CD4-positive, CD25-positive, alpha-beta regulatory T cell (primary cell): ENCODE data around the gene TBKBP1. TPM values are rescaled to one million over a fixed set of nuclear protein-coding genes. Genes with fewer than 3 reads are reported as not detected.

Source experiments
- ATAC-seq, 2 donors: fragments of 150-1000 bp; cut with Tn5 transposase; one replicate each; pipeline ENCODE4 v1.10.0; 2021; ENCODE audit warnings: low read depth in 2 of 2, moderate number of reproducible peaks in 2 of 2, moderate library complexity in 1 of 2
- DNase-seq, 3 donors: peaks; one replicate each; pipeline versions ENCODE4 v3.0.0 to v3.0.0-alpha.2; 2012 to 2022; ENCODE audit warnings: mixed read lengths in 1 of 3
- H3K27ac ChIP-seq: one replicate; pipeline ENCODE4 v1.7.0; 2013; ENCODE audit warnings: mild to moderate bottlenecking, low read length; ENCODE audit not compliant: insufficient read depth, poor library complexity, severe bottlenecking
- H3K27me3 ChIP-seq: one replicate; pipeline ENCODE4 v1.7.0; 2013; ENCODE audit warnings: low read length; ENCODE audit not compliant: control insufficient read depth, insufficient read depth
- H3K36me3 ChIP-seq: one replicate; pipeline ENCODE4 v1.7.0; 2013; ENCODE audit warnings: mild to moderate bottlenecking, low read length, moderate library complexity; ENCODE audit not compliant: control insufficient read depth, insufficient read depth
- H3K4me1 ChIP-seq: 2 replicates; pipeline ENCODE4 v1.7.0; 2013; ENCODE audit warnings: mild to moderate bottlenecking, low read length; ENCODE audit not compliant: insufficient read depth, control insufficient read depth, poor library complexity, severe bottlenecking
- H3K4me3 ChIP-seq: one replicate; pipeline ENCODE4 v1.7.0; 2013; ENCODE audit warnings: low read depth, mild to moderate bottlenecking, low read length, moderate library complexity
- H3K9me3 ChIP-seq, 2 experiments: 1 replicate in 1 of 2; 2 replicates in 1 of 2; pipeline ENCODE4 v1.7.0; 2013; ENCODE audit warnings: low read length in 2 of 2, mild to moderate bottlenecking in 1 of 2, moderate library complexity in 1 of 2; ENCODE audit not compliant: control insufficient read depth in 2 of 2
- H3K27ac Mint-ChIP-seq, 3 donors: one replicate each; pipeline ENCODE4 v1.8.0; 2020 to 2022; ENCODE audit warnings: mild to moderate bottlenecking in 3 of 3, mixed read lengths in 3 of 3, moderate library complexity in 2 of 3
- H3K27me3 Mint-ChIP-seq: one replicate; pipeline ENCODE4 v1.8.0; 2022; ENCODE audit warnings: mild to moderate bottlenecking, mixed read lengths
- H3K36me3 Mint-ChIP-seq: one replicate; pipeline ENCODE4 v1.8.0; 2020; ENCODE audit warnings: mixed read lengths
- H3K4me1 Mint-ChIP-seq, 4 donors: one replicate each; pipeline ENCODE4 v1.8.0; 2020 to 2022; ENCODE audit warnings: mixed read lengths in 4 of 4, mild to moderate bottlenecking in 1 of 4
- H3K4me3 Mint-ChIP-seq, 4 donors: one replicate each; pipeline ENCODE4 v1.8.0; 2020 to 2022; ENCODE audit warnings: mild to moderate bottlenecking in 4 of 4, mixed read lengths in 4 of 4, moderate library complexity in 3 of 4
- H3K9me3 Mint-ChIP-seq, 7 donors: one replicate each; pipeline ENCODE4 v1.8.0; 2020 to 2022; ENCODE audit warnings: mixed read lengths in 7 of 7, mild to moderate bottlenecking in 3 of 7, moderate library complexity in 2 of 7
- polyA plus RNA-seq, 4 donors: library from polyadenylated mRNA; unstranded; fragments of 300-500 nt; fragmentation: Illumina TruSeq; gene quantifications; one replicate each; pipeline ENCODE4 v1.2.3, GENCODE V29; 2021
- total RNA-seq: library from RNA; stranded (reverse); gene quantifications from one replicate; pipeline ENCODE4 v1.2.3, GENCODE V29; 2022

The TBKBP1 gene, protein sequence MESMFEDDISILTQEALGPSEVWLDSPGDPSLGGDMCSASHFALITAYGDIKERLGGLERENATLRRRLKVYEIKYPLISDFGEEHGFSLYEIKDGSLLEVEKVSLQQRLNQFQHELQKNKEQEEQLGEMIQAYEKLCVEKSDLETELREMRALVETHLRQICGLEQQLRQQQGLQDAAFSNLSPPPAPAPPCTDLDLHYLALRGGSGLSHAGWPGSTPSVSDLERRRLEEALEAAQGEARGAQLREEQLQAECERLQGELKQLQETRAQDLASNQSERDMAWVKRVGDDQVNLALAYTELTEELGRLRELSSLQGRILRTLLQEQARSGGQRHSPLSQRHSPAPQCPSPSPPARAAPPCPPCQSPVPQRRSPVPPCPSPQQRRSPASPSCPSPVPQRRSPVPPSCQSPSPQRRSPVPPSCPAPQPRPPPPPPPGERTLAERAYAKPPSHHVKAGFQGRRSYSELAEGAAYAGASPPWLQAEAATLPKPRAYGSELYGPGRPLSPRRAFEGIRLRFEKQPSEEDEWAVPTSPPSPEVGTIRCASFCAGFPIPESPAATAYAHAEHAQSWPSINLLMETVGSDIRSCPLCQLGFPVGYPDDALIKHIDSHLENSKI
- total RNA-seq: 6.1 TPM
- under 1 TPM; 0.11 to 0.60 (median 0.51) TPM for polyA plus RNA-seq

DNA sequence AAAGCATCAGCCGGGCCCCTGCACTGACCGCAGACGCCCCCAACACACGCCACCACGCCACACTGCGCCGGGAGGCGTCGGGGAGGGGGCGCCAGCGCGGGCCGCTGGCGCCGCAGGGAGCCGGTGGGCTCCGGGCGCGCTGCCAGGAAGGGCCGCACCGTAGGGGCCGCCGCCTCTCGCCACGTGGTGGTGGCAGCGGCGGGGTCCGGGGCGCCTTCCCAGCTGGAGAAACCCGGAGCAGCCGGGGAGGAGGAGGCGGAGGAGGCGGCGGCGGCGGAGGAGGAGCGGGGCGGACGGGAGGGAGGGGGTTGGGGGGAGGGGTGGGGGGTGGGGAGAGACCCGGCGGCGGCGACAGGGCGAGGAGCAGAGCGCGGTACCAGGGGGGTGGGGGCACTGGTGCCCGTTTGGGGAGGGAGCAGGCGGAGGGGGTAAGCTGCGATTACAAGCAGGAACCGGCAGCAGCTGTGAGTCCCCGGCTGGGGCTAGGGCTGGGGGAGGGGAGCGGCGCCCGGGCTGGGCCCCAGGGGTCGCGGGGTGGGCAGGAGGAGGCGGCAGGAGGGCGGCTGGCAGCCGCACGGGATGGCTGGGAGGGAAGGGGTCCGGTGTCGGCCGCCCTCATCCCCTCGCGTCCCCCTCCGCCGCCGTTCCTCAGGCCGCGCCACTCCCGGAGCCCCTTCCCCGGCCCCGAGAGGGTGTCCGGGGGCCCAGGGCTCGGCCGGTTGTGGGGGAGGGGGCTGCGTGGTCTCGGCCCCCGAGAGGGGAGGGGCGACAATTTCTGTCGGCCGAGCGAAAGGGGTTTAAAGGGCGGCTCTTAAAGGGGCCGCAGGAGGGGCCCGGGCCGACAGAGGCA lies at the start of gene TBKBP1:
Gene TBKBP1, plus strand, starts transcription at position 431 of the 850 bp plus-strand sequence. CDS start 1,952 bp downstream, outside the sequence.
- peak within 1 kb of the TSS; percentile 80 for H3K4me3 ChIP-seq
- H3K4me1 ChIP-seq: peaks cover 23% of the 10 kb centered on the region
- ATAC-seq: peak in 1 of 2 donors; percentile 43
- no peaks in the 10 kb centered on the region for H3K36me3 ChIP-seq
- Mint-ChIP-seq H3K4me1 (peaks cover 0 to 36% (median 12%) of the 10 kb centered on the region in 4 donors), H3K36me3 (no peaks in the 10 kb centered on the region), H3K9me3 (no peaks in the 10 kb centered on the region), H3K4me3 (peak within 1 kb of the TSS; percentile 87 to 100 (median 91)), H3K27ac (peak within 1 kb of the TSS; percentile 80 to 88 (median 82)), H3K27me3 (peaks cover 24% of the 10 kb centered on the region)
- H3K27me3 ChIP-seq: no peaks in the 10 kb centered on the region
- H3K27ac ChIP-seq: peak within 1 kb of the TSS; percentile 55
- peak; percentile 40 to 51 (median 51) for DNase-seq
- no peaks in the 10 kb centered on the region for H3K9me3 ChIP-seq

DNA sequence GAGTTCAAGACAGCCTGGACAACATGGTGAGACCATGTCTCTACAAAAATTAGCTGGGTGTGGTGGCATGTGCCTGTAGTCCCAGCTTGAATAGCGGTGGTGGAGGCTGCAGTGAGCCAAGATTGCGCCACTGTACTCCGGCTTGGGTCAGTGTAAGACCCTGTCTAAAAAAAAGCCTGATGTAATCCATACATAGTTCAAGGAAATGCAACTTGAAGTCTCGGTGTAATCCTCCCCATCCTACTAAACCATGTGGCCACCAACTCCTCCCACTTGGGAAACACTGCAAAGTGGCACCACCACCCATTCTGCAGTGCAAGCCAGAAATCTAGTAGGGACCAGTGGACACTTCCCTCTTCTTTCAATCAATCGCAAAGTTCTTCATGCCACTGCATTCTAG lies 49.6 kb upstream of the TBKBP1 start:
- no peak for DNase-seq
- Mint-ChIP-seq H3K4me1 (peaks cover 10 to 26% (median 13%) of the 10 kb centered on the region in 4 donors), H3K9me3 (no peaks in the 10 kb centered on the region), H3K27me3 (peaks cover 7% of the 10 kb centered on the region), H3K27ac (no peak overlapping the region), H3K36me3 (no peaks in the 10 kb centered on the region), H3K4me3 (no peak overlapping the region)
- H3K9me3 ChIP-seq: no peaks in the 10 kb centered on the region
- H3K4me3 ChIP-seq: no peak overlapping the region
- H3K36me3 ChIP-seq: no peaks in the 10 kb centered on the region
- H3K27me3 ChIP-seq: no peaks in the 10 kb centered on the region
- no peak overlapping the region for H3K27ac ChIP-seq
- H3K4me1 ChIP-seq: peaks cover 17% of the 10 kb centered on the region
- ATAC-seq: no peak

DNA sequence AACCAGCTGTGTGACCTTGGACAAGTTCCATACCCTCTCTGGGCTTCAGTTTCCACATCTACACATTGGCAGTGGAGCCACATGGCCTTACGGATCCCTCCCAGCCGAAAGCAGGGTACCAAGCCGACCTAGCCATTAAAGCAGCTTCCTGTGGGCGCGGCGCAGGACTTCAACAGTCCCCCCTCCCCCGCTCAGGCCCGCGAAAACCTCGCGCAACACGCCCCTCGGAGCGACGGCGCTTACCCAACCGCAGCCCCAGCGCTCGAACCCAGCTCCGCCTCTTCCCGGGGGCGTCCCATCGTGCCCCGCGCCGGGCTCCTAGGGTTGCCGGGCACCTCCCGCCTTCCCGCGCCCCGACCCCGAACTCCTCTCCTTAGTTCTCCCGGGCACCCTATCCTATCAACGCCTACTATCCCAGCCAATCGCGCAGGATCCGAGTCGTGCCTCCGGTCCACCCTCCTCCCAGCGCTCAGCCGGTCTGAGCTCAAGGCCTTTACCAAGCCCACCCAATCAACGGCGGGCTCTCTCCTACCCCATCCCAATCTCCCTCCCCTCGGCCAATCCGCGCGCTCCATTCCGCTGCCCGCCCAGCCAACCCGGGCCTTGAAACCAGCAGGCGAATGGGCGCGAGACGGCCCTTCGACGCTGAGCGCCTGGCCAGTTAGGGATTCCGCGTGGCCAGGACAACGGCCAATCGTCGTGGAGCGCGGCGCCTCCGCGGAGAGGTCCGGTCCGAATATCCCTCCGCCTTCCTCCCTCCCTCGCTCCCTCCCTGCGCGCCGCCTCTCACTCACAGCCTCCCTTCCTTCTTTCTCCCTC lies 44.6 kb upstream of the TBKBP1 start, which contains the start of gene KPNB1:
Gene KPNB1, plus strand, starts transcription at position 767 of the 819 bp plus-strand sequence. CDS start 326 bp downstream, outside the sequence.
- no peaks in the 10 kb centered on the region for H3K27me3 ChIP-seq
- peaks cover 14% of the 10 kb centered on the region for H3K36me3 Mint-ChIP-seq
- peak within 1 kb of the TSS; percentile 96 to 98 (median 97) for H3K27ac Mint-ChIP-seq
- peak within 1 kb of the TSS; percentile 84 for H3K27ac ChIP-seq
- peaks cover 20% of the 10 kb centered on the region for H3K36me3 ChIP-seq
- DNase-seq (peak; percentile 98 to 100 (median 98)), ATAC-seq (peak; percentile 82 to 86)
- peaks cover 47% of the 10 kb centered on the region for H3K4me1 ChIP-seq
- no peaks in the 10 kb centered on the region for H3K9me3 Mint-ChIP-seq
- H3K4me3 ChIP-seq: peak within 1 kb of the TSS; percentile 95
- H3K4me3 Mint-ChIP-seq: peak within 1 kb of the TSS; percentile 97 to 100 (median 99)
- no peaks in the 10 kb centered on the region for H3K9me3 ChIP-seq
- H3K27me3 Mint-ChIP-seq: peaks cover 11% of the 10 kb centered on the region
- peaks cover 25 to 63% (median 44%) of the 10 kb centered on the region in 4 donors for H3K4me1 Mint-ChIP-seq

DNA sequence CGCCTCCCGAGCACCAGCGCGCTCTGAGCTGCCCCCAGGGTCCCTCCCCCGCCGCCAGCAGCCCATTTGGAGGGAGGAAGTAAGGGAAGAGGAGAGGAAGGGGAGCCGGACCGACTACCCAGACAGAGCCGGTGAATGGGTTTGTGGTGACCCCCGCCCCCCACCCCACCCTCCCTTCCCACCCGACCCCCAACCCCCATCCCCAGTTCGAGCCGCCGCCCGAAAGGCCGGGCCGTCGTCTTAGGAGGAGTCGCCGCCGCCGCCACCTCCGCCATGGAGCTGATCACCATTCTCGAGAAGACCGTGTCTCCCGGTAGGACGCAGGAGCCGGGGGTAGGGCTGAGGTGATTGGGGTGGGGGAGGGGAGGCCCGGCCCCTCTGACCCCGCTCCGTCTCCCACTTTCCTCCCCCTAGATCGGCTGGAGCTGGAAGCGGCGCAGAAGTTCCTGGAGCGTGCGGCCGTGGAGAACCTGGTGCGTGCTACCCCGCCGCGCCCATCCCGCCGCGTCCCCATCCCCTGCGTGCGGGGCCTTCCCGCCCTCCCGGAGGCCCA lies 43.9 kb upstream of the TBKBP1 start:
- Mint-ChIP-seq H3K4me3 (peak overlapping the region; percentile 97 to 100 (median 99)), H3K27ac (peak overlapping the region; percentile 96 to 98 (median 97)), H3K27me3 (peaks cover 11% of the 10 kb centered on the region), H3K9me3 (no peaks in the 10 kb centered on the region), H3K4me1 (peaks cover 27 to 66% (median 46%) of the 10 kb centered on the region in 4 donors), H3K36me3 (peaks cover 21% of the 10 kb centered on the region)
- ATAC-seq (no peak), DNase-seq (peak in 1 of 3 donors; percentile 82)
- peaks cover 54% of the 10 kb centered on the region for H3K4me1 ChIP-seq
- no peaks in the 10 kb centered on the region for H3K9me3 ChIP-seq
- no peak overlapping the region for H3K4me3 ChIP-seq
- H3K36me3 ChIP-seq: peaks cover 27% of the 10 kb centered on the region
- no peaks in the 10 kb centered on the region for H3K27me3 ChIP-seq
- H3K27ac ChIP-seq: peak overlapping the region; percentile 84

DNA sequence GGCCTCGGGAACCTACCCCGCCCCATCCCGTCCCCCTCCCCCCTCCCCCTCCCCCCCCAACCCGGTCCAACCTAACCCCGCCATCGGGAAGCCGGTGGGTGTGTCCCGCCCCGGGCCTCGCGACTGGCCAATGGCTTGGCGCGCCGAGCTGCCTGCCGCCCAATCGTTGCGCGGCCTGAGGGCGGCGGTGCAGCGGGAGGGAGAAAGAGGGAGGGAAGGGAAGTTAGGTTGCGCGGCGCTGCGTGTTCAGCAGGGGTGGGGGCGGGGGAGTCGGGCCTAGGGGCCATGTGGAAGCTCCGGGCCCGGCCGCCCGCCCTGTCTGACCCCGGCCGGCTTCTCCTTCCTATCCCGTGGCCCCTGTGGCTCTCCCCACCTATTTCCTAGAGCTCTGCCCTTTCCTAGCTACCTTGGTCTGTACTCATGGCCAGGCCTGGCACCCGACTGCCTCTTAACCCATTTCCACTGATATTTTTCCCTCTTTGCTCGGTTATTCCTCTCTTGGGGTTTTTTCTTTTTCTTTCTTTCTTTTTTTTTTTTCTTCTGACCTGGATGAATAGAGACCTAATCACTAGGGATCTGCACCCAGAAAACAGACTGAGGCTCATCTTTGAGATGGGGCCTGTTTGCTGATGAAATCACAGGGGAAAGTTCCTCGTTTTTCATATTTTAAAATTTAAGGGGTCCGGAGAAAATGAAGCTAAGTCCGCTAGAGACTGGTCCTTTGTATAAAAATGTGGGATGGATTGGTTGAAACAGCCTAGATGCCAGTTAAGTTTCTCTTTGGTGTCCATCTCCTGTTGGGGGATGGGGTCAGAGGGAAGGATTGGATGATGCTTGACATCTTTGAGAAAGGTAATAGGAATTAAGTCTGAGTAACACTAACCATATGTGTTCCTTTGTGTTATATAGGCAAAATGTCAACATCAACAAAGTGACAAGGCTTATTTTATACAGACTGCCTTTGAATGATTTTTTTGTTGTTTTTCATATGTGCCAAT lies 43.1 kb upstream of the TBKBP1 start:
- Histone ChIP-seq H3K27ac (peak overlapping the region; percentile 84), H3K4me3 (peak overlapping the region; percentile 65), H3K4me1 (peaks cover 54% of the 10 kb centered on the region), H3K27me3 (no peaks in the 10 kb centered on the region), H3K36me3 (peaks cover 35% of the 10 kb centered on the region), H3K9me3 (no peaks in the 10 kb centered on the region)
- DNase-seq: peak; percentile 85 to 96 (median 85)
- Mint-ChIP-seq H3K4me3 (peak overlapping the region; percentile 85 to 99 (median 92)), H3K4me1 (peaks cover 30 to 74% (median 53%) of the 10 kb centered on the region in 4 donors), H3K27me3 (peaks cover 11% of the 10 kb centered on the region), H3K36me3 (peaks cover 28% of the 10 kb centered on the region), H3K27ac (peak overlapping the region; percentile 84 to 89 (median 88)), H3K9me3 (no peaks in the 10 kb centered on the region)
- ATAC-seq: peak; percentile 58

DNA sequence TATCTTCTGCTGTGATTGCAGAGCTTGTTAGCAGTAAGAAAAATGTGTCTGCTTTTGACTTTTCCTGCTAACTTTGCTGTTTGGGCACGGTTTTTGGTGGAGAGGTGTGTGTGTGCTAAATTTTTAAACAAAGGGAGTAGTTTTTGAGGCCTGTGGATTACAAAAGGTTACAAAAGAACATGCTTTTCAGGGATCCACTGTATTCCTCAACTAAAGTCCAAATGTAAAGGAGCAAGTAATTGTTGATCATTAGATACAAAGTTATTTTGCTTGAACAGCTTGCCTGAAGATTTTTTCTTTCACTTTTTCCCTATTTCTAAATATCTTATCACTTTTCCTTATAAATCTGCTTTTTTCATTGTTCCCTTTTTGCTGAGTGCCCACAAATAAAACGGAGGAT lies 42.3 kb upstream of the TBKBP1 start:
- peak overlapping the region; percentile 24 to 99 (median 88) for H3K4me3 Mint-ChIP-seq
- peak overlapping the region; percentile 42 to 89 (median 69) for H3K27ac Mint-ChIP-seq
- no peaks in the 10 kb centered on the region for H3K9me3 Mint-ChIP-seq
- DNase-seq (no peak), ATAC-seq (no peak)
- peaks cover 43% of the 10 kb centered on the region for H3K36me3 ChIP-seq
- H3K27me3 ChIP-seq: no peaks in the 10 kb centered on the region
- H3K27ac ChIP-seq: peak overlapping the region; percentile 75
- H3K9me3 ChIP-seq: no peaks in the 10 kb centered on the region
- peaks cover 54% of the 10 kb centered on the region for H3K4me1 ChIP-seq
- peaks cover 29% of the 10 kb centered on the region for H3K36me3 Mint-ChIP-seq
- H3K4me3 ChIP-seq: peak overlapping the region; percentile 65
- H3K4me1 Mint-ChIP-seq: peaks cover 30 to 75% (median 56%) of the 10 kb centered on the region in 4 donors
- peaks cover 11% of the 10 kb centered on the region for H3K27me3 Mint-ChIP-seq
